OCI-LY3 (cell line): ENCODE measurements around the gene AKR1A1.

Experiments
- H2AFZ ChIP-seq: fragments of 200-600, 300-600 bp; shearing (Covaris generic); 2 replicates; pipeline ENCODE4 v1.6.0; 2014; ENCODE audit warnings: antibody characterized with exemption, low read depth, low read length
- H3K27ac ChIP-seq: fragments of 200-600, 300-600 bp; sonication (generic); 2 replicates; pipeline ENCODE4 v1.5.1; 2014; ENCODE audit warnings: mild to moderate bottlenecking, low read length, moderate library complexity, mixed read lengths
- H3K27me3 ChIP-seq: fragments of 200-600, 300-600 bp; sonication (generic); 2 replicates; pipeline ENCODE4 v1.6.1; 2014; ENCODE audit warnings: low read depth, low read length, mixed read lengths
- H3K36me3 ChIP-seq: fragments of 200-600, 300-600 bp; sonication (generic); replicated peaks from 2 replicates; pipeline ENCODE3; 2014; ENCODE audit warnings: low read depth, low read length, mixed read lengths
- H3K4me1 ChIP-seq: fragments of 300-600, 200-600 bp; sonication (generic); 2 replicates; pipeline ENCODE4 v1.6.1; 2014; ENCODE audit warnings: low read length, mixed read lengths
- H3K4me2 ChIP-seq: fragments of 200-600, 300-600 bp; sonication (generic); 2 replicates; pipeline ENCODE4 v1.6.1; 2014; ENCODE audit warnings: low read length, mixed read lengths
- H3K4me3 ChIP-seq: fragments of 300-600, 200-600 bp; sonication (generic); 2 replicates; pipeline ENCODE4 v1.5.1; 2014; ENCODE audit warnings: antibody characterized with exemption, mild to moderate bottlenecking, low read length, moderate library complexity
- H3K79me2 ChIP-seq: fragments of 300-600, 200-600 bp; shearing (Covaris generic); 2 replicates; pipeline ENCODE4 v1.6.1; 2014; ENCODE audit warnings: mild to moderate bottlenecking, low read length, mixed read lengths
- H3K9ac ChIP-seq: fragments of 300-600, 200-600 bp; shearing (Covaris generic); 2 replicates; pipeline ENCODE4 v1.6.0; 2014; ENCODE audit warnings: mild to moderate bottlenecking, low read length, moderate library complexity
- H3K9me3 ChIP-seq: fragments of 200-600, 300-600 bp; shearing (Covaris generic); 2 replicates; pipeline ENCODE4 v1.6.1; 2014; ENCODE audit warnings: low read length, mixed read lengths; ENCODE audit not compliant: insufficient read depth
- H4K20me1 ChIP-seq: fragments of 200-600, 300-600 bp; sonication (generic); 2 replicates; pipeline ENCODE4 v1.6.1; 2016; ENCODE audit warnings: low read length, mixed read lengths; ENCODE audit not compliant: insufficient read depth
- EZH2phosphoT487 ChIP-seq: fragments of 200-600 bp; shearing (Covaris generic); IDR thresholded peaks from 2 replicates; pipeline ENCODE4 v1.6.1; 2018; ENCODE audit warnings: antibody characterized with exemption, mixed run types, low read depth
- TF ChIP-seq, protein P1 (sequence below): fragments of 200-600, 300-600 bp; sonication (generic); IDR thresholded peaks from 2 replicates; pipeline ENCODE4 v1.5.1; 2014; ENCODE audit warnings: antibody characterized with exemption, low read length, low read depth

The AKR1A1 gene

DNA sequence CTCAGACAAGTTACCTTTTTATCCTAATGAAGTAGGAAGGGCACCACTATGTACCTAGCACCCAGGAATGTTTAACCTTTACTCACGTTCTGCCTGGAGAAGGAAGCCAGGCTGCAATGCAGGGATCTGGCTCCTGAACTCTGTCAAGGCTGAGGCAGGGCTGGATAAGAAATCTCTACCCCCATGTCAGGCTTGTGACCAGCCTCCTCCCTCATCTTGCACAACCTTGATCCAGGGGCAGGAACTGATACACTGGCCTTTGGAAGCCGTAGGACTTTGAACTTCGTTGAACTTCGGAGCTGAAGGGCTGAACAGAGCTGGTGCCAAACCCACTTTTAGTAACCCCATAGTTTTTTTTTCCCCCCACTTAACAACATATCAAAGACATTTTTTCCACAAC, 8.0 kb upstream of the AKR1A1 start:
- H2AFZ ChIP-seq = no peak overlapping the region
- no peaks in the 10 kb centered on the region for H3K9me3 ChIP-seq
- TF ChIP-seq, protein P1, sequence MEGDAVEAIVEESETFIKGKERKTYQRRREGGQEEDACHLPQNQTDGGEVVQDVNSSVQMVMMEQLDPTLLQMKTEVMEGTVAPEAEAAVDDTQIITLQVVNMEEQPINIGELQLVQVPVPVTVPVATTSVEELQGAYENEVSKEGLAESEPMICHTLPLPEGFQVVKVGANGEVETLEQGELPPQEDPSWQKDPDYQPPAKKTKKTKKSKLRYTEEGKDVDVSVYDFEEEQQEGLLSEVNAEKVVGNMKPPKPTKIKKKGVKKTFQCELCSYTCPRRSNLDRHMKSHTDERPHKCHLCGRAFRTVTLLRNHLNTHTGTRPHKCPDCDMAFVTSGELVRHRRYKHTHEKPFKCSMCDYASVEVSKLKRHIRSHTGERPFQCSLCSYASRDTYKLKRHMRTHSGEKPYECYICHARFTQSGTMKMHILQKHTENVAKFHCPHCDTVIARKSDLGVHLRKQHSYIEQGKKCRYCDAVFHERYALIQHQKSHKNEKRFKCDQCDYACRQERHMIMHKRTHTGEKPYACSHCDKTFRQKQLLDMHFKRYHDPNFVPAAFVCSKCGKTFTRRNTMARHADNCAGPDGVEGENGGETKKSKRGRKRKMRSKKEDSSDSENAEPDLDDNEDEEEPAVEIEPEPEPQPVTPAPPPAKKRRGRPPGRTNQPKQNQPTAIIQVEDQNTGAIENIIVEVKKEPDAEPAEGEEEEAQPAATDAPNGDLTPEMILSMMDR = no peak
- no peak for TF ChIP-seq EZH2phosphoT487

DNA sequence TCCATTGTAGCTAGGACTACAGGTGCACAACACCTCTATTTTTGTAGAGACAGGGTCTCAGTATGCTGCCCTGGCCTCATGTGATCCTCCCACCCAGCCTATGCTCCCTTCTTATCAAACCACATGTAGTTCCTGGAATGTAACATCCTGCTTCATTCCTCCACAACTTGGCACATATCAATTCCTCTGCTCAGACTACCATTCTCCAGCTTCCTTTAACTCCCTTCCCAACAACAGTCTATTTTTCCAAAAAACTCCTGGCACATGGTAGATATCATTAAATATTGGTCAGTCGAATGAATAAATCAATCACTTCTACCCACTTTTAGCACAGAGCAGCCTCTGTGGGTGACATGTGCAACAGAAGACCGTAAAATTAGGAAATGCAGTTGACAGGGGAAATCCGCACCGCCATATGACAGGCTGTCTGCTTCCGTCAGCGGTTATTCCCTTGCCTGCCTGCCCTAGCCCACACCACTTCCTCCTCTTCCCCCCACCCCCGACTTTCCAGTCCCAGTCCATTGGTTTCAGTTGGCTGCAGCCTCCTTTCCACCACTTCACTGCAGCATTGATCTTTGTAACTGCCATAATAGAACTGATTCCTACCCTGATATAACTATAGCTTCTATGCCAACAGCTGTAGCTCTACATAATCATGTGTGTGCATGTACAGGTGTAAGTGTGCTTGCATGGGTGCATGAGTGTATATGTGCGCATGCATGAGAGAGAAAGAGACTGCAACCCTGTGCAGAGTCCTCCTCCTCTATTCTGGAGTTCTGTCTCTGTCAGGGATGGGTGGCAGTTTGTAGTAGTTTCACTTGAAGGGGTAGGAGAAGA, 6.8 kb upstream of the AKR1A1 start:
- Histone ChIP-seq H3K27me3 (no peaks in the 10 kb centered on the region), H3K9me3 (no peaks in the 10 kb centered on the region), H3K27ac (peak overlapping the region; percentile 57), H2AFZ (peak overlapping the region; percentile 93), H3K79me2 (no peaks in the 10 kb centered on the region), H3K9ac (peak overlapping the region; percentile 34; the same call in 1 of the 2 replicates), H4K20me1 (no peaks in the 10 kb centered on the region), H3K36me3 (no peaks in the 10 kb centered on the region), H3K4me3 (peak overlapping the region; percentile 65), H3K4me2 (peak overlapping the region; percentile 96), H3K4me1 (peaks cover 35% of the 10 kb centered on the region)
- no peak for TF ChIP-seq EZH2phosphoT487
- TF ChIP-seq, protein P1 = no peak

More for the DNA sequence above, 8.0 kb upstream of the AKR1A1 start:
- no peak overlapping the region for H3K4me2 ChIP-seq
- no peak overlapping the region for H3K9ac ChIP-seq
- H3K79me2 ChIP-seq = no peaks in the 10 kb centered on the region
- H3K4me3 ChIP-seq = no peak overlapping the region
- no peak overlapping the region for H3K27ac ChIP-seq
- H3K36me3 ChIP-seq = no peaks in the 10 kb centered on the region
- H3K4me1 ChIP-seq = peaks cover 35% of the 10 kb centered on the region
- H4K20me1 ChIP-seq = no peaks in the 10 kb centered on the region
- no peaks in the 10 kb centered on the region for H3K27me3 ChIP-seq

DNA sequence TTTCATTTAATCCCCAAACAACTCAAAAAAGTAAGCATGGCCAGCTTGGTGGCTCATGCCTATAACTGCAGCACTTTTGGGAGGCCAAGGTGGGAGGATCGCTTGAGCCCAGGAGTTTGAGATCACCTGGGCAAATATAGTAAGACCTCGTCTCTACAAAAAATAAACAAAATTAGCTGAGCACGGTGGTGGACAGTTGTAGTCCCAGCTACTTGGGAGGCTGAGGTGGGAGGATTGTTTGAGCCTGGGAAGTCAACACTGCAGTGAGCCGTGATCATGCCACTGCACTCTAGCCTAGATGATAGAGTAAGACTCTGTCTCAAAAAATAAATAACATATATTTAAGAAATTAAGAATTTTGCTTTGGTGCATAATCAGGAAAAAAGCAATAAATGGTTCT, 6.1 kb upstream of the AKR1A1 start:
- Histone ChIP-seq H4K20me1 (no peaks in the 10 kb centered on the region), H3K36me3 (no peaks in the 10 kb centered on the region), H3K4me3 (no peak overlapping the region), H2AFZ (no peak overlapping the region), H3K79me2 (no peaks in the 10 kb centered on the region), H3K27ac (peak overlapping the region; percentile 57; the same call in 1 of the 2 replicates), H3K9ac (no peak overlapping the region), H3K9me3 (no peaks in the 10 kb centered on the region), H3K4me2 (peak overlapping the region; percentile 96), H3K27me3 (no peaks in the 10 kb centered on the region), H3K4me1 (peaks cover 33% of the 10 kb centered on the region)
- TF ChIP-seq EZH2phosphoT487 = no peak
- TF ChIP-seq, protein P1 = no peak

DNA sequence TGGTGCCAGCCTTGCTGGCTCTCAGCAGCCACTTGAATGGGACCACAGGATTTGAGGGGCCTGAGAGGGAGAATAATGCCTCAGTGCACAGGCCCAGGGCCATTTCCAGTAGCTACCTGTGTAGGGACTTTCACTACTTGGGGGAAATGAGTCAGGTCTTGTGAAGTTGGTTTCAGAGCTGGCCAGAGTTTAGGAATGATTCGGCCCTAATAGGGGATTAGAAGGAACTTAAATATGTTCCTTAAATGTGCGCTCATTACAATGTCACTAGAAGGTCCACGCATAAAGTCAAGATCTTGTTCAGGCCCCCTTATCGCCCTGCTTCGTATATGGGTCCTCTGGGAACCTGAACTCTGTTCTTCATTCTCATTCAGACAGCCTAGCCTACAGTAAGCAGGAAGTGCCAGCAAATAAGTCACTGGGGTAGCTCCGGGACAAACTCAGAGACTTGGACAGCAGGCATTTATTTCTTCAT, 5.6 kb upstream of the AKR1A1 start:
- Histone ChIP-seq H2AFZ (0 out of 2 replicates have a peak overlapping the region, but pooled peaks have one; percentile 23), H3K27me3 (no peaks in the 10 kb centered on the region), H3K36me3 (no peaks in the 10 kb centered on the region), H3K4me1 (peaks cover 33% of the 10 kb centered on the region), H3K79me2 (no peaks in the 10 kb centered on the region), H3K9me3 (no peaks in the 10 kb centered on the region), H4K20me1 (no peaks in the 10 kb centered on the region), H3K9ac (peak overlapping the region; percentile 11; the same call in 1 of the 2 replicates), H3K4me3 (peak overlapping the region; percentile 39), H3K27ac (peak overlapping the region; percentile 51), H3K4me2 (peak overlapping the region; percentile 96)
- no peak for TF ChIP-seq EZH2phosphoT487
- TF ChIP-seq, protein P1 = no peak
